ENCODE measurements around the gene KCNH4.
"Not testable (repeated sequence)": the region's sequence is repeated elsewhere in the genome, so short reads cannot be mapped to it uniquely, and the experiment has no call there.

The KCNH4 gene

GRCh38 chr17:42160531-42160910, 20.4 kb downstream of the KCNH4 start:
- DNase-seq (ENCODE audit: low read depth), result no peak
- TF ChIP-seq CTCF (conservative IDR thresholded peaks at IDR 0.05; ENCODE audit: low read depth, low read length), result no peak
- no peak overlapping the region for H3K4me3 ChIP-seq (ENCODE audit: low read depth, low read length)

GRCh38 chr17:42159796-42160530, 21.0 kb downstream of the KCNH4 start:
- no peak overlapping the region for H3K4me3 ChIP-seq (ENCODE audit: low read depth, low read length)
- TF ChIP-seq CTCF (conservative IDR thresholded peaks at IDR 0.05; ENCODE audit: low read depth, low read length), result no peak
- DNase-seq (ENCODE audit: low read depth), result no peak

DNA sequence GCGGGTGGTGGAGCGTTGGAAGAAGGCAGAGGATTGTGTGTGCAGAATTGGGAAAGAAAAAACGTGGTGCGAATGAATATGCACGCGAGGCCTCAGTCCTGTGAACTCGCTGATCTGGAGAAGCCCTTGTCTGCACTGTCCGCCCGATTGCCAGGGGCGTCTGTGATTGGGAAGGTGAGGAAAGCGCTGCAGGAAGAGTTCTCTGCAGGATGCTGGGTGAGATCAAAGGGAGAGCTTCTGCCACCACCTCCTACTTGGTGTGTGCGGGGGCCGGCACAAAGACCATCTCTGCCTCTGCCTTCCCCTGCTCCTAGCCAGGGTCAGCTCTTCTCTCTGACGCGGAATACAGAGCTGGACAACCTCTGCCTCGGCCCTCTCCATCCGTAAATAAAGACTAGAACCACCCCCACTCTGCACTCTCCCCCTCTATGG, 25.3 kb downstream of the KCNH4 start:
- peak; percentile 23 for DNase-seq (ENCODE audit: low read depth)
- H3K4me3 ChIP-seq (ENCODE audit: low read depth, low read length), result peak overlapping the region; percentile 61
- TF ChIP-seq CTCF (conservative IDR thresholded peaks at IDR 0.05; ENCODE audit: low read depth, low read length), result no peak

DNA sequence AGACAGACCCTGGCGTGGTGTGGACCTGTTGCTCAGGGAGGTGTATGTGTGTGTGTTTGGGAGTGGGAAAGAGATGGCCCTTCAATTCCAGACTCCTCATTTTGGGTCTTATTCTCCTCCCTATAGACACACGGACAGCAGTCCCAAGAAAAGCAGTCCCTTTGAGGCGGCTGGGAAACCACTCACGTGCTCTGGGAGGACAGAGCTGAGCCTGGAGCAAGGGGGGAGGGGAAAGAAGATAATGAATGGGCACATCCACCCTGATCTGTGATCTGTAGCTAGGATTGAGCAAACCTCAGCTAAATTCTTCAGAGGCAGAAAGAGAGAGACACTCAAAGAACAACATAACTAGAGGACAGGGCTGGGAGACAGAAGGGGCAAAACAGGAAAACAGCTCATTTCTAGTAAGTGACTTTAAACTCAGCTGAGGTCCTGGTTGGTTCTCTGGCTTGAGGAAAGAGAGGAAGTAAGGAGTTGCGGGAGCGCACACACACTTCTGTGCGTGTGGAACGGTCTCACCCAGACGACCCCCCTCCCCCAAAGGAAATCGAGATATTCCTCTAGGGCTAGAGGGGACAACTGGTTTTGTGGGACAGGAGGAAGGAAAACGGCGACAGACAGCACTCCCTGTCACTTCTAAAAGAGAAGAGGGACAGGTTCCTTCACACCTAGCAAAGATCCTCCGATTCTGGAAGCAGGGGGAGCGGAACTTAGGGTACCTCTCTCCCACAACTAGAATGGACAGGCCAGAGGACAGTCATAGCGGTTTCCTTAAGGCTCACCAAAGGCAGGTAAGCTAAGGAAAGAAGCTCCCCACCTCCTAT, 26.8 kb downstream of the KCNH4 start:
- DNase-seq (ENCODE audit: low read depth), result peak; percentile 46
- no peak for TF ChIP-seq CTCF (conservative IDR thresholded peaks at IDR 0.05; ENCODE audit: low read depth, low read length)
- H3K4me3 ChIP-seq (ENCODE audit: low read depth, low read length), result peak overlapping the region; percentile 99

GRCh38 chr17:42146911-42147607, 33.9 kb downstream of the KCNH4 start:
- no peak for TF ChIP-seq CTCF (conservative IDR thresholded peaks at IDR 0.05; ENCODE audit: low read depth, low read length)
- DNase-seq (ENCODE audit: low read depth), result no peak
- no peak overlapping the region for H3K4me3 ChIP-seq (ENCODE audit: low read depth, low read length)

DNA sequence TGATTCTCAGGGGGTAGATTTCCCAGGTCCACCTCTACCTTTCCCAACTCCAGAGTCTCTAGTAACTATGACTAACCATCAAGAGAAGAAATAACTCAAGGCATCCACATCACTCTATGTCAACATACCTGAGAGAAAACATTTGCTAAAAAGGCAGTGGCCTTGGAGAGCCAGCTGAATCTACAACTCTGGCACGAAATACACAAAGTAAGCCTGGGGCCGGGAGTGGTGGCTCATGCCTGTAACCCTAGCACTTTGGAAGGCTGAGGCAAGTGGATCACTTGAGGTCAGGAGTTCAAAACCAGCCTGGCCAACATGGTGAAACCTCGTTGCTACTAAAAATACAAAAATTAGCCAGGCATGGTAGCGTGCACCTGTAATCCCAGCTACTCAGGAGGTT, 37.8 kb downstream of the KCNH4 start:
- not testable (repeated sequence) for DNase-seq (ENCODE audit: low read depth); H3K4me3 ChIP-seq (ENCODE audit: low read depth, low read length)

GRCh38 chr17:42142371-42142896, 38.5 kb downstream of the KCNH4 start:
- H3K4me3 ChIP-seq (ENCODE audit: low read depth, low read length), result no peak overlapping the region
- peak; percentile 51 for DNase-seq (ENCODE audit: low read depth)
- TF ChIP-seq CTCF (conservative IDR thresholded peaks at IDR 0.05; ENCODE audit: low read depth, low read length), result no peak
